HL-60 (cell line): ENCODE data around the gene TXNDC16.
"Not testable (repeated sequence)": the region's sequence is repeated elsewhere in the genome, so short reads cannot be mapped to it uniquely, and the experiment has no call there.

Experiments
- DNase-seq, 2 experiments: peaks; one replicate each; pipeline ENCODE4 v3.0.0-alpha.2; 2010 to 2020; ENCODE audit warnings: low read depth in 1 of 2, low spot score in 1 of 2
- H3K27ac ChIP-seq: fragments of 250-450 bp; sonication (Bioruptor Pico); replicated peaks from 2 replicates; pipeline ENCODE4 v1.5.1; 2020; ENCODE audit warnings: mild to moderate bottlenecking, moderate library complexity
- H3K27me3 ChIP-seq: fragments of 250-450 bp; sonication (Bioruptor Pico); 2 replicates; pipeline ENCODE4 v1.5.1; 2021; ENCODE audit warnings: mild to moderate bottlenecking, moderate library complexity; ENCODE audit not compliant: insufficient read depth, poor library complexity, severe bottlenecking
- H3K4me3 ChIP-seq: replicated peaks from 2 replicates; pipeline ENCODE4 v1.5.1; 2011; ENCODE audit warnings: mild to moderate bottlenecking, control low read depth, low read length; ENCODE audit not compliant: insufficient read depth
- CTCF ChIP-seq: IDR thresholded peaks from one replicate; pipeline ENCODE4 v1.5.1; 2011; ENCODE audit warnings: low read length, control low read depth, inconsistent platforms; ENCODE audit not compliant: insufficient read depth
- GABPA ChIP-seq: IDR thresholded peaks from 2 replicates; pipeline ENCODE4 v1.6.1; 2012; ENCODE audit warnings: low read depth
- POLR2AphosphoS5 ChIP-seq: IDR thresholded peaks from 2 replicates; pipeline ENCODE4 v1.6.1; 2012; ENCODE audit warnings: low read depth
- REST ChIP-seq: IDR thresholded peaks from 2 replicates; pipeline ENCODE4 v1.6.1; 2012; ENCODE audit warnings: low read depth; ENCODE audit not compliant: insufficient replicate concordance
- SPI1 ChIP-seq: IDR thresholded peaks from 2 replicates; pipeline ENCODE4 v1.6.1; 2012; ENCODE audit warnings: low read depth, mild to moderate bottlenecking, borderline replicate concordance

The TXNDC16 gene

GRCh38 chr14:52589646-52590045 is 37.3 kb upstream of the TXNDC16 start:
- TF ChIP-seq GABPA (no peak), SPI1 (no peak), REST (no peak), POLR2AphosphoS5 (no peak), CTCF (no peak)
- H3K27me3 ChIP-seq: no peaks in the 10 kb centered on the region

GRCh38 chr14:52583544-52583943 is 31.2 kb upstream of the TXNDC16 start:
- DNase-seq: no peak
- no peak overlapping the region for H3K27ac ChIP-seq
- no peaks in the 10 kb centered on the region for H3K27me3 ChIP-seq
- H3K4me3 ChIP-seq: no peak overlapping the region
- TF ChIP-seq POLR2AphosphoS5 (no peak), GABPA (no peak), REST (no peak), CTCF (no peak)

More at GRCh38 chr14:52589646-52590045, 37.3 kb upstream of the TXNDC16 start:
- no peak for DNase-seq
- H3K4me3 ChIP-seq: no peak overlapping the region
- H3K27ac ChIP-seq: no peak overlapping the region

- Histone ChIP-seq H3K27ac (no peak overlapping the region), H3K4me3 (no peak overlapping the region), H3K27me3 (no peaks in the 10 kb centered on the region)
- no peak for DNase-seq
- TF ChIP-seq GABPA: no peak
- no peak for TF ChIP-seq SPI1
- no peak for TF ChIP-seq CTCF
- no peak for TF ChIP-seq REST
- no peak for TF ChIP-seq POLR2AphosphoS5
These were observed 23.6 kb upstream of the TXNDC16 start for GRCh38 chr14:52575858-52576257.

- not testable (repeated sequence) for H3K27me3 ChIP-seq, H3K4me3 ChIP-seq, DNase-seq, H3K27ac ChIP-seq
These were observed 16.1 kb upstream of the TXNDC16 start for GRCh38 chr14:52568454-52568853.
